Calu3 (cell line): ENCODE results near the gene GALNTL6. TPM values are rescaled to one million over a fixed set of nuclear protein-coding genes. Genes with fewer than 3 reads are reported as not detected.

Experiments used
- BruUV-seq: library from RNA; stranded (reverse); fragments of 400-500 nt; replicated peaks from 2 replicates; lab custom pipeline; 2021; lab: Mats Ljungman, UMichigan
- CTCF ChIA-PET: fragments of 300-600 bp; sonication (Branson Sonifier 250); formaldehyde crosslinking; loops from one replicate; lab custom pipeline; 2022; ENCODE audit warnings: antibody characterized with exemption; lab: Charles Lee
- DNase-seq: peaks from one replicate; pipeline ENCODE4 v3.0.0; 2022
- H3K27ac Mint-ChIP-seq: one replicate; pipeline ENCODE4 v1.8.0; 2022; ENCODE audit warnings: mixed read lengths; ENCODE audit not compliant: unreplicated experiment
- H3K27me3 Mint-ChIP-seq: one replicate; pipeline ENCODE4 v1.8.0; 2022; ENCODE audit warnings: mixed read lengths; ENCODE audit not compliant: unreplicated experiment
- H3K36me3 Mint-ChIP-seq: one replicate; pipeline ENCODE4 v1.8.0; 2022; ENCODE audit warnings: mild to moderate bottlenecking, moderate library complexity, mixed read lengths; ENCODE audit not compliant: insufficient read depth, unreplicated experiment
- H3K4me1 Mint-ChIP-seq: one replicate; pipeline ENCODE4 v1.8.0; 2022; ENCODE audit warnings: mild to moderate bottlenecking, low read depth, mixed read lengths; ENCODE audit not compliant: unreplicated experiment
- H3K4me3 Mint-ChIP-seq: one replicate; pipeline ENCODE4 v1.8.0; 2022; ENCODE audit warnings: mild to moderate bottlenecking, low read depth, moderate library complexity, mixed read lengths; ENCODE audit not compliant: unreplicated experiment
- H3K9me3 Mint-ChIP-seq: one replicate; pipeline ENCODE4 v1.8.0; 2022; ENCODE audit warnings: low read depth, mixed read lengths; ENCODE audit not compliant: unreplicated experiment
- CTCF ChIP-seq: fragments of 200-600 bp; IDR thresholded peaks from one replicate; pipeline ENCODE4 v1.8.0; 2022; ENCODE audit warnings: antibody characterized with exemption; ENCODE audit not compliant: unreplicated experiment
- intact Hi-C: fragments of 100-400 bp; cut with micrococcal nuclease; formaldehyde crosslinking; loops from one replicate; pipeline ENCODE4 v1.10.0; 2022; ENCODE audit not compliant: unreplicated experiment
- total RNA-seq: library from RNA; stranded (reverse); gene quantifications from 2 replicates; pipeline ENCODE4 v1.2.3, GENCODE V29; 2022

GALNTL6 gene
- total RNA-seq, 1 experiment from 2014 or later = not detected

GRCh38 chr4:171847751-171848150 lies 34.5 kb downstream of the GALNTL6 start:
- no peak for TF ChIP-seq CTCF
- H3K36me3 Mint-ChIP-seq = no peaks in the 10 kb centered on the region
- H3K27me3 Mint-ChIP-seq = no peaks in the 10 kb centered on the region
- no peak overlapping the region for H3K4me3 Mint-ChIP-seq
- no peak overlapping the region for H3K27ac Mint-ChIP-seq
- no peaks in the 10 kb centered on the region for H3K9me3 Mint-ChIP-seq
- no peaks in the 10 kb centered on the region for H3K4me1 Mint-ChIP-seq
- CTCF ChIA-PET = no interaction called here
- no TSS peak for BruUV-seq
- intact Hi-C loops = loop anchor here (2.0 to 5.0 kb wide), 2 partner anchors 299 to 985 kb away; no protein-coding TSS in a partner anchor
- DNase-seq = no peak

DNA sequence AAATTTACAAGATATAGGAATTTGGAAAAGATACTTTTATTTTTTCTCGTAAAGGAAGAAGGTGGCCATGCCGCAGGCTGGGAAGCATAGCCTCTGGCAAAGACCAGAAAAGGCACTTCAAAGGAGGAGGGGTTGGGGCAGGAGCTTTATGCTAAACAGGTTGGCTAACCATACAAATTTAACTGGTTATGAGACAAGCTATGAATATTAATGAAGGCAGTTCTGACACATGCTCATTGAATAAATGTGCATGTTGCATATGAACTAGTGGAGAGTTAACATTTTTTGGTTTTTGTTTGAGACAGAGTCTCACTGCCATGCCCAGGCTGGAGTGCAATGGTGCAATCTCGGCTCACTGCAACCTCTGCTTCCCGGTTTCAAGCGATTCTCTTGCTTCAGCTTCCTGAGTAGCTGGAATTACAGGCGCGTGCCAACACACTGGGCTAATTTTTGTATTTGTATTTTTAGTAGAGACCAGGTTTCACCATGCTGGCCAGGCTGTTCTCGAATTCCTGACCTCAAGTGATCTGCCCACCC lies 36.5 kb downstream of the GALNTL6 start:
- CTCF ChIA-PET = no interaction called here
- no peak for TF ChIP-seq CTCF
- BruUV-seq = no TSS peak
- H3K27me3 Mint-ChIP-seq = no peaks in the 10 kb centered on the region
- DNase-seq = no peak
- intact Hi-C loops = loop anchor here (5.0 kb wide), 1 partner anchor 983 kb away; no protein-coding TSS in a partner anchor
- H3K4me1 Mint-ChIP-seq = no peaks in the 10 kb centered on the region
- no peak overlapping the region for H3K27ac Mint-ChIP-seq
- H3K9me3 Mint-ChIP-seq = no peaks in the 10 kb centered on the region
- H3K36me3 Mint-ChIP-seq = no peaks in the 10 kb centered on the region
- H3K4me3 Mint-ChIP-seq = no peak overlapping the region

GRCh38 chr4:171851295-171851694 lies 38.1 kb downstream of the GALNTL6 start:
- Mint-ChIP-seq H3K36me3 (no peaks in the 10 kb centered on the region), H3K27me3 (no peaks in the 10 kb centered on the region), H3K4me3 (no peak overlapping the region), H3K27ac (no peak overlapping the region), H3K4me1 (no peaks in the 10 kb centered on the region), H3K9me3 (no peaks in the 10 kb centered on the region)
- DNase-seq = no peak
- intact Hi-C loops = no loop called here
- no TSS peak for BruUV-seq
- no peak for TF ChIP-seq CTCF
- CTCF ChIA-PET = interaction anchor here (0.6 kb wide), 1 partner anchor 134 kb away, joined by 3 read pairs; no protein-coding TSS in a partner anchor

GRCh38 chr4:171857302-171858012 lies 44.3 kb downstream of the GALNTL6 start:
- CTCF ChIA-PET = no interaction called here
- no TSS peak for BruUV-seq
- no peak for DNase-seq
- intact Hi-C loops = no loop called here
- Mint-ChIP-seq H3K4me1 (no peaks in the 10 kb centered on the region), H3K27me3 (no peaks in the 10 kb centered on the region), H3K36me3 (no peaks in the 10 kb centered on the region), H3K9me3 (no peaks in the 10 kb centered on the region), H3K4me3 (no peak overlapping the region), H3K27ac (no peak overlapping the region)
- TF ChIP-seq CTCF = no peak
